Measurements from ENCODE around the gene ABCA4. TPM values are rescaled to one million over a fixed set of nuclear protein-coding genes. Genes with fewer than 3 reads are reported as not detected.

The ABCA4 gene
- total RNA-seq, 1 donor from 2014 or later: 1.2 TPM

DNA sequence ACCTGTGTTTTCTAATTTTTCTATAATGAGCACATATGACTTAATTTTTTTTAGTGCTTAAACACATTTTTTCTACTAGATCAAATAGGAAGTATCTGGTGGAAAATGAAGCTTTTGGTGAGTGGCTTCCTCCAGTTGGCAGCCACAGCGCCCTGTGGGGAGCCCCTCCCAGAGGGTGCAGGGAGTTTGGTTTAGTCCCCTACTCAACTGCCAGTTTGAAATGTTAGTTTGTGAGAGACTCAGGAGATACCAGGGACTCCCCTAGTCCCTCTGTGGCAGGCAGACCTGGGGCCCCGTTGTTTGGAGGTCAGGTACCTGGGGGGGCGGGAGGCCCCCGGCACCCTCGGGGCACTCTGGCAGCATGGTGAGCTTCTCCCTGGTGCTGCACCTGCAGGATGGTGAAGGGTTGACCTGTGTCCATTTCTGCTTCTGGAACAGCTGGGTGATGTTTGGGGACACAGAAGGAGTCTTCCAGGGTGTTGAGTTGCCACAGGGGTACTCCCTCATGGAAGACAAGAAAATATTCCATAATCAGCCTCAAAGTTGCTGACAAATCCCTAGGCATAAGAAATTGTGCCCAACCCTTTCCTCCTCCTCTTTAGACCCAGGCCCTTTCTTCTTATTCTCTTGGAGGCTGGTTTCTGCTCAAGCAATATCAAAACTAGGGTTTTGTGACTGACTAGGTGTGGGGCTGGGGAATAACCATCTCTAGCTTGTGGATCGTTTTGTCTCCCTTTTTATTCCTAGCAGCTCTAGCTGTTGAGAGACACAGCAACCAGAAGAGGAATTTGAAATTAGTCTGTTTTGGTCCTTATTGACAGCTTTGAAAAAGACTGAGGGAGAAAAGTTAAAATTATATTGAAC is 91.6 kb downstream of the ABCA4 start:
- Histone ChIP-seq H3K27ac (no peak overlapping the region), H3K36me3 (no peaks in the 10 kb centered on the region), H3K27me3 (no peaks in the 10 kb centered on the region), H3K79me2 (ENCODE audit: low read depth) (no peaks in the 10 kb centered on the region), H3K9me3 (ENCODE audit: low read depth) (no peaks in the 10 kb centered on the region), H3F3A (ENCODE audit: low read depth) (no peaks in the 10 kb centered on the region), H3K4me3 (no peak overlapping the region), H4K20me1 (ENCODE audit: low read depth) (no peaks in the 10 kb centered on the region), H3K9ac (no peak overlapping the region), H3K4me1 (no peaks in the 10 kb centered on the region), H3K4me2 (no peak overlapping the region), H2AFZ (replicated peaks) (no peak overlapping the region)
- Mint-ChIP-seq H3K9me3 (no peaks in the 10 kb centered on the region), H3K27ac (no peak overlapping the region), H3K36me3 (no peaks in the 10 kb centered on the region), H3K27me3 (ENCODE audit: insufficient read depth, low read depth) (peaks cover 2% of the 10 kb centered on the region), H3K4me3 (no peak overlapping the region), H3K4me1 (peaks cover 4% of the 10 kb centered on the region)
- TF ChIP-seq EZH2phosphoT487 (IDR thresholded peaks at IDR 0.05) (no peak), EZH2 (IDR thresholded peaks at IDR 0.05) (no peak)
- TF ChIP-seq, protein P1, sequence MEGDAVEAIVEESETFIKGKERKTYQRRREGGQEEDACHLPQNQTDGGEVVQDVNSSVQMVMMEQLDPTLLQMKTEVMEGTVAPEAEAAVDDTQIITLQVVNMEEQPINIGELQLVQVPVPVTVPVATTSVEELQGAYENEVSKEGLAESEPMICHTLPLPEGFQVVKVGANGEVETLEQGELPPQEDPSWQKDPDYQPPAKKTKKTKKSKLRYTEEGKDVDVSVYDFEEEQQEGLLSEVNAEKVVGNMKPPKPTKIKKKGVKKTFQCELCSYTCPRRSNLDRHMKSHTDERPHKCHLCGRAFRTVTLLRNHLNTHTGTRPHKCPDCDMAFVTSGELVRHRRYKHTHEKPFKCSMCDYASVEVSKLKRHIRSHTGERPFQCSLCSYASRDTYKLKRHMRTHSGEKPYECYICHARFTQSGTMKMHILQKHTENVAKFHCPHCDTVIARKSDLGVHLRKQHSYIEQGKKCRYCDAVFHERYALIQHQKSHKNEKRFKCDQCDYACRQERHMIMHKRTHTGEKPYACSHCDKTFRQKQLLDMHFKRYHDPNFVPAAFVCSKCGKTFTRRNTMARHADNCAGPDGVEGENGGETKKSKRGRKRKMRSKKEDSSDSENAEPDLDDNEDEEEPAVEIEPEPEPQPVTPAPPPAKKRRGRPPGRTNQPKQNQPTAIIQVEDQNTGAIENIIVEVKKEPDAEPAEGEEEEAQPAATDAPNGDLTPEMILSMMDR (IDR thresholded peaks at IDR 0.05): no peak
- DNase-seq (ENCODE audit: low spot score): no peak

DNA sequence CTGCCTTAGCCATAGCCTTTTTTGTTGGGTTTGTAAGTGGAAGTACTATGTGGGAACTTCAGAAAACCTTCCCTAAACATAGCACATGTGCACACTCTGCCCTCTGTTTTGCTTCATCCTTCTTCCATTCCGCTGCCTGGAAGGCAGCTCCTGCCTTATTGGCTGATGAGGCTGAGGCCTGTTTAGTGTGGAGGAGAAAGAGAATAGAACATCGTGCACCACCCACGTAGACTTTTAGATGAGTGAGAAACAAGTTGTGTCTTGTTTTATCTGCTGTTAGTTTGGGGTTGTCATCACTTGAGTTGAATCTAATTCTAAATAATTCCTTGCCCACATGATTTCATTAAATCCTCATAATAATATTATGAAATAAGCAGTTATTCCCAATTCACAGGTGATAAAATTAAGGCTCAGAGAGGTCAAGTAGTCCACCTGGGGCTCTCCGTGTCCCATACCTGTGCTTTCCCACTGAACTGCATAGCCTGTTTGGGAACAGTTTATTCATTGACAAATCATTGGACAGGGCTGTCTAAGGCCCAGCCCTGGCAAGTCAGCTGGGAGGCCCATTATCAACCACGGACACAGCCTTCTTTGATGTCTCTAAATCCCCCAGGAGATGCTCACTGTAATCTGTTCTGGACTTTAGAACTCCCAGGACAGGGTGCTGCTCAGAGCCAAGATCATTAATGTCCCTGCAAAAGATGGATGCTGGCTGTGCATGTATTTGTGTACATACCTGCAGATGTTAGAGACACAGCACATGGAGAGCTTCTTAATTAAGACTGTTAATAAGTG is 93.0 kb downstream of the ABCA4 start:
- Histone ChIP-seq H3K79me2 (ENCODE audit: low read depth) (no peaks in the 10 kb centered on the region), H4K20me1 (ENCODE audit: low read depth) (no peaks in the 10 kb centered on the region), H3K4me1 (no peaks in the 10 kb centered on the region), H3K4me3 (no peak overlapping the region), H3K4me2 (no peak overlapping the region), H3K9me3 (ENCODE audit: low read depth) (no peaks in the 10 kb centered on the region), H3K36me3 (no peaks in the 10 kb centered on the region), H3F3A (ENCODE audit: low read depth) (no peaks in the 10 kb centered on the region), H3K27me3 (no peaks in the 10 kb centered on the region), H3K9ac (no peak overlapping the region), H2AFZ (replicated peaks) (no peak overlapping the region), H3K27ac (no peak overlapping the region)
- peaks cover 4% of the 10 kb centered on the region for H3K4me1 Mint-ChIP-seq
- H3K9me3 Mint-ChIP-seq: no peaks in the 10 kb centered on the region
- H3K4me3 Mint-ChIP-seq: no peak overlapping the region
- TF ChIP-seq EZH2phosphoT487 (IDR thresholded peaks at IDR 0.05) (no peak), EZH2 (IDR thresholded peaks at IDR 0.05) (no peak)
- TF ChIP-seq, protein P1 (IDR thresholded peaks at IDR 0.05): no peak
- H3K36me3 Mint-ChIP-seq: no peaks in the 10 kb centered on the region
- no peak for DNase-seq (ENCODE audit: low spot score)
- no peak overlapping the region for H3K27ac Mint-ChIP-seq
- H3K27me3 Mint-ChIP-seq (ENCODE audit: insufficient read depth, low read depth): peaks cover 2% of the 10 kb centered on the region

DNA sequence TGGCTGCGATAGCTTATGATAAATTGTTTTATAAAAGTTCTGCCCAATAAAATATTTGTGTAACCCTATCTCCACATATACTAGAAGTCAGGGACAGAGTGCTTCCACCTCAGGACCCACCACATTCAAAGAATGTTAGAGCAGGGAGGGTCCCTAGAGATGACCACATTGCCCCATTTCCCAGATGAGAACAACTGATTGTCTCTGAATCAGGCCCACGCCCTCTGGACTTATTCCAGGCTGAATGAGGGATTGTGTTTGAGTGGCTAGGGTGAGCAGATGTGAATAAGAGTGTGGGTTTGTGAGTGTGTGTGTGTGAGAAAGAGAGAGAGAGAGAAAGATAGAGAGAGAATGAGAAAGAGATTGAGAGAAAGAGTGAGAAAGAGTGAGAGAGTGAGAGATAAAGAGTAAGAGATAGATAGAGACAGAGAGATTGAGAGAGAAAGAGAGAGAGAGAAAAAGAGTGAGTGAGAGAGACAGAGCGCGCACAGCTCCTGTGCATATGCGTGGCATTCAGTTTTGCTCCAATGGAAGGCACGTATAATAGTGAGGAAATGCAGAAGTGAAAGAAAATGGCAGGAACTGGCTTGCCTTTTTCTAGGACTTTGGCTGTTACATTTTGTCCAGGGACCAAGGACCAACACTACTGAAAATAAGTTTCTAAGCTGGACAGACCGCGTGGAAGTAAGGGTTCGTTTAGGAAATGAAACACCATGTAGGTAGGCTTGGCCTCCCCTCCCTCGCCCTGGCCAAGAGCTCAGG is 94.1 kb downstream of the ABCA4 start:
- no peaks in the 10 kb centered on the region for H3F3A ChIP-seq (ENCODE audit: low read depth)
- no peak overlapping the region for H3K27ac ChIP-seq
- no peaks in the 10 kb centered on the region for H3K4me1 ChIP-seq
- no peaks in the 10 kb centered on the region for H3K36me3 Mint-ChIP-seq
- DNase-seq (ENCODE audit: low spot score): no peak
- TF ChIP-seq EZH2phosphoT487 (IDR thresholded peaks at IDR 0.05) (no peak), EZH2 (IDR thresholded peaks at IDR 0.05) (no peak)
- TF ChIP-seq, protein P1 (IDR thresholded peaks at IDR 0.05): no peak
- H3K4me3 Mint-ChIP-seq: no peak overlapping the region
- no peaks in the 10 kb centered on the region for H3K27me3 ChIP-seq
- no peak overlapping the region for H3K9ac ChIP-seq
- no peak overlapping the region for H3K4me3 ChIP-seq
- H3K4me2 ChIP-seq: no peak overlapping the region
- H4K20me1 ChIP-seq (ENCODE audit: low read depth): no peaks in the 10 kb centered on the region
- H3K9me3 ChIP-seq (ENCODE audit: low read depth): no peaks in the 10 kb centered on the region
- H3K79me2 ChIP-seq (ENCODE audit: low read depth): no peaks in the 10 kb centered on the region
- peaks cover 2% of the 10 kb centered on the region for H3K27me3 Mint-ChIP-seq (ENCODE audit: insufficient read depth, low read depth)
- no peak overlapping the region for H2AFZ ChIP-seq (replicated peaks)
- no peaks in the 10 kb centered on the region for H3K9me3 Mint-ChIP-seq
- peaks cover 4% of the 10 kb centered on the region for H3K4me1 Mint-ChIP-seq
- no peak overlapping the region for H3K27ac Mint-ChIP-seq
- H3K36me3 ChIP-seq: no peaks in the 10 kb centered on the region

Data from neural progenitor cell (in vitro differentiated cells).